GM19397 (cell line): ENCODE results near the gene RBKS.
"Not testable (repeated sequence)": the region's sequence is repeated elsewhere in the genome, so short reads cannot be mapped to it uniquely, and the experiment has no call there.

Source experiments
- ATAC-seq: cut with Tn5 transposase; IDR thresholded peaks from one replicate; pipeline ENCODE4 v1.9.1; 2021; ENCODE audit warnings: mild to moderate bottlenecking, moderate library complexity; ENCODE audit not compliant: unreplicated experiment

Gene RBKS

DNA sequence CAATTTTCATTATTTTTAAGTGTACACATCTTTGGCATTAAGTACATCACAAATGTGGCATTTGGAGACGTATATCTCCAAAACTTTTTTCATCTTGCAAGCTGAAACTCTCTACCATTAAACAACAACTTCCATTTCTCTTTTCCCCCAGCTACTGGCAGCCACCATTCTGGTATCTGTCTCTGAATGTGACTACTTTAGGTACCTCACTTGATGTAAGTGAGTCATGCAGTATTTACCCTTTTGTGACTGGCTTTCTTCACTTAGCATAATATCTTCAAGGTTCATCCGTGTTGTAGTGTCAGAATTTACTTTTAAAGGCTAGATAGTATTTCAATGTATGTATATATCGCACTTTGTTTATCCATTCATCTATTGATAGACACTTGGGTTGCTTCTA, 17.4 kb upstream of the RBKS start:
- ATAC-seq = no peak

DNA sequence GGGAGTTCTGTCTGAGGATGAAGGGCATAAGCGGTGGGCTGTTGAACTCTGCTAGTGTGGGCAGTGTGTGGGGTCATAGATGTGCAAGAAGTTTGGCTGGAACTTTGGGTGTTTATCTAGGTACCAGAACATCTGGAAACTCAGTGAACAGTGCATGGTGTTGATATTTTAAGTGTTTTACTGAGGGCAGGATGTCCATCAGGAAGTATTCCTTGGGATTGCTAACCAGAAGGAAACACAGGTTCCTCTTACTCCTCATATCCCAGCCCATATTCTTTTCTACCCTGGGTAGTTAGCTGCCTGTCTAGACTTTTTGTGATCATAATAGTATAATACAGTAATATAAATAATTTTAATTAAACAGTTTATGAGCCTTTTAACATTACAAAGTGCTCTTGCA, 15.9 kb upstream of the RBKS start:
- no peak for ATAC-seq

DNA sequence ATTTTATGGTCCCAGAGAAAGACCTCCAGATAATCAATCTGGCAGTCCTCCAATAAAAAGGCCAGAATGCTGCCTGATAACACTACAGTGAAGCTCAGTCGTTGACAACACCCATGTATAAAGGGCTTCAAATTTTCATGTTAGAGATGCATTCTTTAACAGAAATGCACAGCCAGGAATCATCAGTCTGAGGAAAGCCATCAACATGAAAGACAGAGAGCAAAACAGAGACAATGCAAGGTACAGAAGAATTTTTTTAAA, 14.1 kb upstream of the RBKS start:
- ATAC-seq = no peak

DNA sequence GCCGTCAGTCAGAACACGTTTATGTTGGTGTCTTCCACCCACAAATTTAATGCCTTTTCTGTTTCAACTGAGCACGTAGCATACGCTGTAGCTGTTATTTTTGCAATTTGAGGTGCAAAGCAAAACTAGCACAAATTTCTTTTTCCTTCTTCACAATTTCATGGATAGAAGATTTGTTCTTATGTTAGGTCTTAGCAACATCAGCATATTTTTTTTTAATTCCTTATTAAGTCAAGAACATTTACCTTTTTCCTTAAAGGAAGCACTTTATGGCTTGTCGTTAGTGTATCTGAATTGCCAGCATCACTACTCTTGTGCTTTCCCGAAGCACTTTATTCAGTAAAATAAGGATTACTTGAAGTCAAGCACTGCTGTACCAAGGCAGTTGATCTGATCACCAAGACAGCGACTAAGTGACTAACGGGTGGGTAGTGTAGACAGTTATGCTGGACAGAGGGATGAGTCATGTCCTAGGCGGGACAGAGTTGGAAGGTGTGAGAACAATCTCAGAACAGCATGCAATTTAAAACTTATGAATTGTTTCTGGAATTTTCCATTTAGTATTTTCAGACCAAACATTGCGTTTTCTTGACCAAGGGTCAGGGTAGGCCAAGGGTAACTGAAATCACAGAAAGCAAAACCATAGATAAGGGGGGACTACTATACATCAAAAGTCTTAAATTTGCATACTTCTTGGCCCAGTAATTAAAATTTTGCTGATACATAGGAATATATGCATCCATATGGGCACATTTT, 13.6 kb upstream of the RBKS start:
- no peak for ATAC-seq

DNA sequence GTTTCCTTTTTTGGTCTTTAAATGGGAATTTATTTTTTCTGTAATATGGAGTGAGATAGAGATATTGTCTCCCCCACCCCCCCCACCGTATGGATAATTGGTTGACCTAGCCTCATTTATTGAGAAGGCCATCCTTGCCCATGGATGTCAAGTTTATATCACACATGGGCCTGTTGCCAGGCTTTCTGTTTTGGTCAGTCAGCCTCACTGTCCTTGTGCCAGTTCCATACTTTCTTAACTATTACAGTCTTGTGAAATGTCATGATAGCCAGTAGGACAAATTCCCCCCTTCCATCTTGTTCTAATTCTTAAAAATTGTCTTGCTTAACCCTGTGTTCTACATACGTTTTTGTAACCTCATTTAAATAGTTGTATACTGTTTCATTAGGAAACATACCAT, 12.8 kb upstream of the RBKS start:
- no peak for ATAC-seq

DNA sequence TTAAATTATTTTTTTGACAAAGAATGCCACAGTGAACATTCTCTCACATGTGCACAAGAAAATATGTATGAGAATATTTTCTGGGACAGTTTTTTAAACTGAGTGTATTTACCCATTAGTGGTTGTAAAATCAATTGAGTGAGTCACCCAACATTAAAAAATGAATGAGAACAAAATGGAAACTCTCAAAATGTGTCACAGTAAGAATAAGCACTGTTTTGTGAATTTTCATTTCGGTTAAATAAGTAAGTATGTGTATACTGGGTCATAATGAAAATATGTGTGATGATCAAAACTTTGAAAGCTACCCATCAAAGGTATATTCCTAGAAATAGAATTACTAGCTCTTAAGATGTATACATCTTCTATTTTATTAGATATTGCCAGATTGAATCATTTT, 11.9 kb upstream of the RBKS start:
- ATAC-seq = no peak

DNA sequence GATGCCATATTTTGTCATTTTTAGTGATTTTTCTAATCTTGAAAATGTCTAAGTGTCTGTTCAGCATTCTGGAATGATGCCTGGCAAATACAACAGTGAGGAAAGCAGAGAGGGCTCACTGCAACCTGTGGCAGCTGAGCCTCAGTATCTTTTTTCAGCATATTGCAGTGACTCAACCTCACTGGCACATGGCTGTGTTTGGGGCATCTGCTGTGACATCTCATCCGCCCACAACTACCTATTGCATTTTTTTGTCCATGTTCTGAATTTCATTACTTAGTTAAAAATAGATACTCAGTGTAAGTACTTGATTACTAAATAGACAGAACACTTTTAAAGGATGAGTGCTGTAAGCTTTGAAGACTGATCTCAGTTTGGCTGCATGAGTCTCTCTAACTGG, 11.0 kb upstream of the RBKS start:
- ATAC-seq = no peak

DNA sequence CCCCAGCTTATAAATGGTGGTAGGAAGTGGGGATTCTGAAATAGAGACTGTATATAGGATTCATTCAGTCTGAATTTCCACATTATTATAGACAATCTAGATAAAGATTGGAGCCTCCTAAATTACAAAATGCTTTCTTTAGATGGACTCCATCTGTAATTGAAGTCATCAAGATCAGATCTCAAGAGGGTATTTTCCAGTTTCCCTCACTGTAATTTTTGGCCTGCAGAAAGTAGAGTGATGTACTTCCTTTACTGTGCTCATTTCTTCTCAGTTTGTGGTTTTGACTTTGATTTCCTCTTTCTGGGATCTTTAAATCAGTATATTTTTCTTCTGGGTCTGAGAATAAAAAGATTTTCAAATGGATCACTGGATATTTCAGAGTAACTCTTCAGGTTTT, 7.5 kb upstream of the RBKS start:
- no peak for ATAC-seq

DNA sequence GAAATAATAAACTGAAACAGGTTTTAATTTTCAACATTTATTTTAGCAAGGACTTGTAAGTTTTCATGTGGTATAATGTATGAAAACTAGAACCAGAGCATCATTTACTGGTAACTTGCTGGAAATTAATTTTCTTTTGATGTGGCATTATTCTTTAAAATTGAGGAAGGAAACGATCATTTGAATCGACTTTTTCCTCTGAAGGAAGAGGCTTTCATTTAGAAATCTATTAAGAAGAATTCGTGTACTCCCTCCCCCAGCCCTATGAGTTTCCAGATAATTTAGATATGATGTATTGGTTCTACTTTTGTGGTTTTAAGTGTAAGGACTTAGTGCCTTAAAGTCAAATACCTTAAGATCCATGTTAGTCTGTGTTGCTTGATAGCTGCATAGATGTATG, 2.8 kb upstream of the RBKS start:
- no peak for ATAC-seq

DNA sequence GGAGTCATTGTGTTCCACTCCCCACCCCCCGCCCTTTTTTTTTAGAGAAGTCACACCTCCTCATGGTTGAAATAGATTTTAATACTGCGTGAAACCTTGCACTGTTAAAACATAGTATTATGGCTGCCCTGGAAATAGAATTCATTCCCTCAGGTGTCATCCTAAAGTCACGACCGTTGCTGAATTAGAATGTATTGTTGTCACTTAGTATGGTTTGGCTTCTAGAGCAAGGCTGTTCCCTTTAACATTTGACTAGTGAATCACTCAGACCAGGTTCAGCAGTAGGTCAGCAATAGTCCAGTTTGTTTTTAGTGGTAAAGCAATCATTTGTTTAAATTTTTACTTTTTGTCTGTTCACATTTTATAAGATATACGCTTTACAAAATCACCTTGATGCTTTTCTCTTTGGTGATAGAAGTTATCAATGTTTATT, 1.5 kb upstream of the RBKS start:
- ATAC-seq = no peak

DNA sequence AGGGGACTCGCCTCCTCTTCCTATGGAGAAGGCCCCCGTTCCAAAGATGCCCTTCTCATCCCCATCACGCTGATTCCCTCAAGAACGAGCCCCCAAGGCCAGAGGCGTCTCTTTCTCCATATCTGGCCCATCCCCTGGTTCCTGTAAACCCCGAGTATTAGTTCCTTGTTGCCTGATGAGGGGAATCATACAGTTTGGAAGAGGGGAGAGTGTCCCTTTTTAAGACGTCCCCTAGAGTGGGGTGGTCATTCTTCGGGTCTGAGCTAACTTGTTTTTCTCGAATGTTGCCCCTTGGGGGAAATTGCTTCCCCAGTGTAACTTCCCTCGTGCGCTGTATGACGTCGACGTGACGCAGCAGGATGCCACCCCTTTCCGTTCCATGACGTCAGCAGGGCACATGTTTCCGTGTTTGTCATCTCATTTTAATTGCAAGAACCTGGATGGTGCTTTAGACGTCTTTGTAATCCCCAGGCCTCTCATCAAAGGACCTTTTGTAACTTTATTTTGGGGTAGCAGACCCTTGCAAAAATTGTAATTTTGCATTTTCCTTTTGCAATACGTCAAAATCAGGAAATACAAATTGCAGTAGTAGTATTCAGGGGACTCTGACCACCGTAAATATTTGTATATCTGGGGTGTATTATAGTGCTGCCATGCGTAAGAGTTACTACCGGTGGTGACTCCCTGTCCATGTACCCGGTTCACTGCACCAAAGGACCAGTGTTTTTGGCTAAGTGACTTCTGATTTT, 911 bp upstream of the RBKS start:
- peak; percentile 20 for ATAC-seq

DNA sequence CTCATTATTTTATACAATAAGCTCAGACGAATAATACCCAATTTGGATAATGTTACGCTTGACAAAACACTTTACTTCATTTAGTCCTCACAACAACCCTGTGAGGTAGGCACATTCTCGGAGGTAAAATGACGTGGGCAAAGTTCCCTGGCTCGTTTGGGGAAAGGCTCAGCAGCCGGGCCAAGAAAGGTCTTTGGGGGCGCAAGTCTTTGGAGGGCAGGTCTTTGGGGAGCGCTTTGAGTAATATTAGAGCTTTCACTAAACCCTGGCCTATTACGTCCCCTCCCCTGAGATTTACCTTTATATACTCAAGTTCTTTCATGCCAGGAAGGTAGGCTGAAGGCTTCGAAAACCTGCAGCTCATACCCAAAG, 427 bp downstream of the RBKS start:
- ATAC-seq = peak; percentile 1

DNA sequence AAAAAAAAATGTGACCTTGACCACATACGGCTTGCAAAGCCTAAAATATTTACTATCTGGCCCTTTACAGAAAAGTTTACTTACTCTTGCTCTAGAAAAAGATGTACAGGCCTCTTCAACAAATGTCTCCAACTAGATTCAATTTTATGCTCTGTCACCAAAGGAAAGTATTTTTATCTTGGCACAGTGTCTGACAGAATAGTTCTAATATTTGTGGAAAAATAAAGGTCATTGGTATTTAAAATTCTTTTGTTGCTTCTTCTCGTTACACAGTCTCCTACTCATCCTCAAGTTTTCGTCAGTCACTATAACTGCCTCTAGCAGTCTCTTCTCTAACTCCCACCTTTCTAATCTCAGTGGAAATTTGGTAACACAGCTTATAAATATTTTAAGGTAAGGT, 1.4 kb downstream of the RBKS start:
- no peak for ATAC-seq

DNA sequence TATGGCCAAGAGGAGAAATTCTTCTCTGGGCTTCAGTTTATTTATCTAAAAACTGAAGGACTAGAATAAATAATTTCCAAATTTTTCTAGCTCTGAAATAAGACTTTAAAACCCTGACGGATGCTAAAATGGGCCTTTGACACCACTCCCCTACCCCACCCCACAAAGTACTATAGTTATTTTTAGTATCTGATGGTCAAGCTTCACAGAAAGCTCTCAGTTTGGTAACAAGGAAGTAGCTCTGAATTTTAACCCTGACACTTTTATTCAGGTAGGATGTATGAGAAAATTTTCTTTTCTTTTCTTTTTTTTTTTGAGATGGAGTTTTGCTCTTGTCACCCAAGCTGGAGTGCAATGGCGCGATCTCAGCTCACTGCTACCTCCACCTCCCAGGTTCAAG, 2.4 kb downstream of the RBKS start:
- no peak for ATAC-seq

DNA sequence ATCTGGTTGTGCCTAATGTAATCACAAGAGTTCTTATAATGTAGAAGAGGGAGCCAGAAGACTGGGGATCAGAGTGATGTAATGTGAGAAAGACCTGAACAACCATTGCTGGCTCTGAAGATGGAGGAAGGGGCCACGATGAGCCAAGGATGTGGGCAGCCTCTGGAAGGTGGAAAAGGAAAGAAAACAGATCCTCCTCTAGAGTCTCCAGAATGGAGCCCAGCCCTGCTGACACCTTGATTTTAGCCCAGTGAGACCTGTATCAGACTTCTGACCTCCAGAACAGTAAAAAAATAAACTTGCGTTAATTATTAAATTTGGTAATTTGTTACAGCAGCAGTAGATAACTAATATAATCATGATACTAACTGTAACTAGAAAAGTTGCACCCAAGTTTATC, 3.1 kb downstream of the RBKS start:
- no peak for ATAC-seq

DNA sequence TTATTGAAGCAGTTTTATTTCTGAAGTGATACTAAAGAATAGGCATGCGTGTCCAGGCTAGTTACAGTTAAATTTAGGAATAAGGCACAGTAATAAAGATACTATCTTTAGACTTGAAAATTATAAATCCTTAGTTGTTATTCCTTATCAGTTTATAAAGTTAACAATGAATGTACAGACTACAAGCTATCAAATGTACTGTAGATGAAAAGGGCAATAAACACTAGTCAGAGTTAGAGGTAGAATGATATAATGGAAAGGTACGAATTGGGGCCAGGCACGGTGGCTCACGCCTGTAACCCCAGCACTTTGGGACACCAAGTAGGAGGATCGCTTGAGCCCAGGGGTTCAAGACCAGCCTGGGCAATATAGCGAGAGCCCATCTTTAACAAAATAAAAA, 3.9 kb downstream of the RBKS start:
- no peak for ATAC-seq

DNA sequence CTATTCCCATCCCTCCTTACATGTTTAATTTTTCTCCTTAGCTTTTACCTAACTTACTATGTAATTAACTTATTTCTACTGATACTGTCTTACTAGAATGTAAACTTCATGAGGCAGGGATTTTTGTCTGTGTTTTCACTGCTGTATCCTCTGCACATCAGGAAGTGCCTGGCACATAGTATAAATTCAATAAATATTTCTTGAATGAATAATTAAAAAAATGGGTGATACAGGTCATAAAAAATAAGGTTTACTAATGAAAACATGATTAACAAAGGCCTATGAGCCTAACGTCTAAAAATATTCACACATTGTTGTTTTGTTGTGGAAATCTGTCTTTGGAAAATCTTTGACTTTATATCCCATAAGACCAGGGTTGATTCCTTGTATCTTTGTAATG, 4.5 kb downstream of the RBKS start:
- no peak for ATAC-seq

DNA sequence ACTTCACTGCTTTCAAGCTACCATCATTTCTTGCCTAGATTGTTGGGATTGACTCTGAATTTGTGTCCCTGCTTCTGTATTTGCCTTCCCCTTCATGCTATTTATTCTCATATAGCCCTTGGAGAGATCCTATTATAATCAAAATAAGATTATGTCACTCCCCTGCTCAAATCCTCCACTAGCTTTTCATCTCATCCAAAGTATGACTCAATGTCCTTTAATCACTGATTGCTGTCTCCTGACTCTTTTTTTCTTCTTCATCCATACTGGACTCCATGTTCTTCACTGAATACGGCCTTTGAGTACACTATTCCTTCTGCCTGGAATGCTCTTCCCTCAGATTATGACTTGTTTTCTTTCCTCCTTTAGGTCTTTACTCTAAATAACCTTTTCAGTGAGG, 5.0 kb downstream of the RBKS start:
- no peak for ATAC-seq

DNA sequence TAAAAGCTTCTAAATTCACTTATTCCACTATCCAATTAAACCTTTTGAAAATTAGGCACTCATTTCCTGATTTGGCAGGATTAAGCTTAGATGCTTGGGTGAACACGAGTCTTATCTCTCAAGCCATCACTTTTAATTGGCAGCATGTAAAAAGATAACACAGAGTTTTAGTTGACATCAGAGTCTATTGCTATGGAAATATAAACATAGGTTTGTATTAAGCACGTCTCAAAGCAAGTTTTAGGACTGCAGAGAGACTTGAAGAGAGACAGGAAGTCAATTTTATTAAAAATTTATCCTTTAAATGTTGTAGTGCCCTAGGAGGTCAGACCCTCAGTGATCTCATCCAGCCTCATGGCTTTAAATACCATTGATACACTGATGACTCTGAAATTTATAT, 5.6 kb downstream of the RBKS start:
- ATAC-seq = no peak

DNA sequence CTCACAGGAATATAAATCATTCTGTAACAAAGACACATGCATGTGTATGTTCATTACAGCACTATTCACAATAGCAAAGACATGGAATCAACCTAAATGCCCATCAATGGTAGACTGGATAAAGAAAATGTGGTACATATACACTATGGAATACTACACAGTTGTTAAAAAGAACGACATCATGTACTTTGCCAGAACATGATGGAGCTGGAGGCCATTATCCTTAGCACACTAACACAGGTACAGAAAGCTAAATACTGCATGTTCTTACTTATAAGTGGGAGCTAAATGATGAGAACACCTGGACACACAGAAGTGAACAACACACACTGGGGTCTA, 7.6 kb downstream of the RBKS start:
- ATAC-seq = not testable (repeated sequence)

DNA sequence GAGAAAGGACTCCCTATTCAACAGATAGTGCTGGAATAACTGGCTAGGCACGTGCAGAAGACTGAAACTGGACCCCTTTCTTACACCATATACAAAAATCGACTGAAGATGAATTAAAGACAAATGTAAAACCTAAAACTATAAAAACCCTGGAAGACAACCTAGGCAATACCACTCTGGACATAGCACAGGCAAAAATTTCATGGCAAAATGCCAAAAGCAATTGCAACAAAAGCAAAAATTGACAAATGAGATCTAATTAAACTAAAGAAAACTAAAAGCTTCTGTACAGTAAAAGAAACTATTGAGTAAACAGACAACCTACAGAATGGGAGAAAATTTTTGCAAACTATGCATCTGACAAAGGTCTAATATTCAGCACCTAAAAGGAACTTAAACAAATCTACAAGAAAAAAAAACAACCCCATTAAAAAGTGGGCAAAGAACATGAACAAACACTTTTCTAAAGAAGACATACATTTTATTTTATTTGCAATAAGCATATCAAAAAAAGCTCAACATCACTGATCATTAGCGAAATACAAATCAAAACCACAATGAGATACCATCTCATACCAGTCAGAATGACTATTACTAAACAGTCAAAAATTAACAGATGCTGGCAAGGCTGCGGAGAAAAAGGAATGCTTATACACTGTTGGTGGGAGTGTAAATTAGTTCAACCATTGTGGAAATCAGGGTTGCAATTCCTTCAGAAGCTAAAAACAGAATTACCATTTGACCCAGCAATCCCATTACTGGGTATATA, 8.2 kb downstream of the RBKS start:
- ATAC-seq = not testable (repeated sequence)

DNA sequence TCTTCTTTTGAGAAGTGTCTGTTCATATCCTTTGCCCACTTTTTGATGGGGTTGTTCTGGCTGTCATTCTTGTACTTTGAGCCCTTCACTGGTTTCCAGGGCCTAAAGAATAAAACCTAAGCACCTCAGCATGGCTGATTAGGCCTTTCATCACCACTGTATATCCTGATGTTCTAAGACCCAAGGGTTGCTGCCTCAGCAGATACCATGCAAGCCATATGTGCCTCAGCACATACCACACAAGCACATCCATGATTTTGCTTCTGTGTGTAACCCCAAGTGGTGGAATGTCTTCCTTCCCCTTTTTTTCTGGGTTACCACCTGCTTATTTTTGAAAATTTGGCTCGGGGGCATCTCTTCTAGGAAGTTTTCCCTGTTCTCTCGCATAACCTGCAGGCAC, 11.4 kb downstream of the RBKS start:
- no peak for ATAC-seq
